Mesothelial cell of epicardium (in vitro differentiated cells): ENCODE results near the gene FRMPD4. TPM values are rescaled to one million over a fixed set of nuclear protein-coding genes. Genes with fewer than 3 reads are reported as not detected.
A peak's percentile ranks its signal among the peaks of the same experiment; 100 is the strongest.

Source experiments
- DNase-seq, 2 experiments: peaks; one replicate each; pipeline ENCODE4 v3.0.0; 2021; ENCODE audit warnings: low spot score in 2 of 2; ENCODE audit not compliant: unreplicated experiment in 2 of 2
- H3K27ac Mint-ChIP-seq: 2 replicates; pipeline ENCODE4 v1.8.0; 2021; ENCODE audit warnings: mixed read lengths
- H3K27me3 Mint-ChIP-seq: 2 replicates; pipeline ENCODE4 v1.8.0; 2021; ENCODE audit warnings: low read depth, mixed read lengths
- H3K36me3 Mint-ChIP-seq: 2 replicates; pipeline ENCODE4 v1.8.0; 2021; ENCODE audit warnings: mixed read lengths
- H3K4me1 Mint-ChIP-seq: 2 replicates; pipeline ENCODE4 v1.8.0; 2021; ENCODE audit warnings: mixed read lengths
- H3K4me3 Mint-ChIP-seq: 2 replicates; pipeline ENCODE4 v1.8.0; 2021; ENCODE audit warnings: mild to moderate bottlenecking, moderate library complexity, mixed read lengths
- H3K9me3 Mint-ChIP-seq: 2 replicates; pipeline ENCODE4 v1.8.0; 2021; ENCODE audit warnings: mixed read lengths
- total RNA-seq: library from RNA; stranded (reverse); gene quantifications from 3 replicates; pipeline ENCODE4 v1.2.1, GENCODE V29; 2021
- TF ChIP-seq, protein P1 (sequence below): fragments of 200-600 bp; sonication (generic); IDR thresholded peaks from one replicate; pipeline ENCODE4 v1.5.0; 2021; ENCODE audit warnings: antibody characterized with exemption; ENCODE audit not compliant: unreplicated experiment

FRMPD4 gene
- total RNA-seq, 1 donor from 2014 or later, result not detected

DNA sequence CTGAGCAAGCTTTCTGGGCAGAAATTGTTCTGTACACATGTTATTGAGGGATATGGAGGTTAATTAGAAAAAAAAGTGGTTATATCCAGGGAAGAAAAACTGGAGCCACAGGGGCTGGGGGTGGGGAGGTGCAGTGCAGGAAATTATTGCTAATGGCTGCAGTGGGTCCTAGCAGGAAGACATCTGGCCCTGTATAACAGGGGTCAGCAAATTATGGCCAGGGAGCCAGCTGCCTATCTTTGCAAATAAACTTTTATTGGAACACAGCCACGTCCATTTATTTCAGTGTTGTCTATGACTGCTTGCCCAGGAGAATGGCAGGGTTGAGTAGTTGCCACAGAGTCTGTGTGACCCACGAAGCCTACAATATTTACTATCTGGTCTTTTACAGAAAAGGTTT, 629.6 kb downstream of the FRMPD4 start:
- Mint-ChIP-seq H3K27ac (no peak overlapping the region), H3K9me3 (peaks cover 58% of the 10 kb centered on the region), H3K4me3 (no peak overlapping the region), H3K27me3 (peaks cover 24% of the 10 kb centered on the region), H3K4me1 (peaks cover 4% of the 10 kb centered on the region), H3K36me3 (no peaks in the 10 kb centered on the region)
- TF ChIP-seq, protein P1, sequence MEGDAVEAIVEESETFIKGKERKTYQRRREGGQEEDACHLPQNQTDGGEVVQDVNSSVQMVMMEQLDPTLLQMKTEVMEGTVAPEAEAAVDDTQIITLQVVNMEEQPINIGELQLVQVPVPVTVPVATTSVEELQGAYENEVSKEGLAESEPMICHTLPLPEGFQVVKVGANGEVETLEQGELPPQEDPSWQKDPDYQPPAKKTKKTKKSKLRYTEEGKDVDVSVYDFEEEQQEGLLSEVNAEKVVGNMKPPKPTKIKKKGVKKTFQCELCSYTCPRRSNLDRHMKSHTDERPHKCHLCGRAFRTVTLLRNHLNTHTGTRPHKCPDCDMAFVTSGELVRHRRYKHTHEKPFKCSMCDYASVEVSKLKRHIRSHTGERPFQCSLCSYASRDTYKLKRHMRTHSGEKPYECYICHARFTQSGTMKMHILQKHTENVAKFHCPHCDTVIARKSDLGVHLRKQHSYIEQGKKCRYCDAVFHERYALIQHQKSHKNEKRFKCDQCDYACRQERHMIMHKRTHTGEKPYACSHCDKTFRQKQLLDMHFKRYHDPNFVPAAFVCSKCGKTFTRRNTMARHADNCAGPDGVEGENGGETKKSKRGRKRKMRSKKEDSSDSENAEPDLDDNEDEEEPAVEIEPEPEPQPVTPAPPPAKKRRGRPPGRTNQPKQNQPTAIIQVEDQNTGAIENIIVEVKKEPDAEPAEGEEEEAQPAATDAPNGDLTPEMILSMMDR, result no peak
- no peak for DNase-seq

DNA sequence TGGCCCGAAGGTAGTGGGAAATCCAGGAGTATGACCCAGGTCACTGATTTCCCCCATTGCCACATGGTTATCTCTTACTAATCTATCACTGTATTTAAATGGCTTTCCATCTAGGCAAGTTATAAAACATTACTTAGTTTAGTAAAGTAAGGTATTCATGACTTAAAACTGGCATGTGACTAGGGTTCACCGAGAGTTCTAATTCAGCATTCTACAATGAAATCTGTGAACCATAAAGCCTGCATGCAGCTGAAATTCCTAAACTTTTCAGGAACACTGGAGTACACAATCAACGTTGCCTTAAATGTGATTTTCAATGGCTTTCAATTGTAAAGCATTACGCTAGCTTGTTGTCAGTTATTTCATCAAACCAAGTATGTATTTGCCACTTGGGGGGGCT, 630.2 kb downstream of the FRMPD4 start:
- Mint-ChIP-seq H3K4me1 (peaks cover 4% of the 10 kb centered on the region), H3K27me3 (peaks cover 27% of the 10 kb centered on the region), H3K36me3 (no peaks in the 10 kb centered on the region), H3K4me3 (no peak overlapping the region), H3K27ac (no peak overlapping the region), H3K9me3 (peaks cover 56% of the 10 kb centered on the region)
- DNase-seq, result no peak
- TF ChIP-seq, protein P1, result no peak

DNA sequence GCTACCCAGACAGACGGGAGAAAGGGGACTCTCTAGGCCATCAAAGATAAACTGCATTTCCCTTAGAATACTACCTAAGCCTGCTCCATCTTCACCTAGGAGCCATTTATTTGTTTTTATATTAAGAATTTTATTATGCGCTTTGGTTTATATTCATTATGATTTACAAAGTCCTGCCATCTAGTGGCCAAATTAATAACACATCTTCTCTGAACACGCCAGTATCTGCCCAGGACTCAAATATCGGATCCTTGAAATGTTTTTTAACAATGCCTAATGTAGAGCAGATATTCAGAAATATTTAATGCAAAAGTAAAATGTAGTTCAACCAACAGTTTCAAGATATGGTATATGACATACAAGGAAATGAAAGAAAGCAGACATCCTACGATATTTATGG, 632.2 kb downstream of the FRMPD4 start:
- H3K4me1 Mint-ChIP-seq, result peaks cover 4% of the 10 kb centered on the region
- no peak for DNase-seq
- no peak overlapping the region for H3K4me3 Mint-ChIP-seq
- no peaks in the 10 kb centered on the region for H3K36me3 Mint-ChIP-seq
- TF ChIP-seq, protein P1, result peak; percentile 69
- H3K27ac Mint-ChIP-seq, result no peak overlapping the region
- peaks cover 40% of the 10 kb centered on the region for H3K9me3 Mint-ChIP-seq
- H3K27me3 Mint-ChIP-seq, result peaks cover 32% of the 10 kb centered on the region

DNA sequence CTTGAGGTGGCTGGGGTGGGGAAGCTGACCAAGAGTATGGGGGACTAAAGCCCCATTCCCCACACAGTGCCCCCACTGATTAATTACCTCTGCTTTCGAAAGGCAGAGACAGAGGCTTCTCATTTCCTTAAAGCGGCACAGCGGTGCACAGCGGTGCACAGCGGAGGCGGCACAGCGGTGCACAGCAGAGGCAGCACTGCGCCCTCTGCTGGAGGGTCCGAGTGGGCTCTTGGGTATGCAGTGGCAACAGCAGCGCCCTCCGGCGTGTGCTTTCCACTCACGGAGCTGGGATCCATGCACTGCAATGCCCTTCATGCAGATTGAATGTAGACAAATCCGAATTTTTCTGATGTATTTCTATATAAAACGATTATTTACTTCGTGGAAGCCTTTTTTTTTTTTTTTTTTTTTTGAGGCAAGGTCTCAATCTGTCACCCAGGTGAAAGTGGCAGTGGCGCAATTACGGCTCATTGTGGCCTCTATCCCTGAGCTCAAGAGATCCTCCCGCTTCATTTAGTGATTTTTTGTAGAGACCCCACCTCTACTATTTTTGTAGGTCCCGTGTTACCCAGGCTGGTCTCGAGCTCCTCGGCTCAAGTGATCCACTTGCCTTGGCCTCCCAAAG, 633.3 kb downstream of the FRMPD4 start:
- peak in 1 of 2 experiments; percentile 47 for DNase-seq
- H3K27ac Mint-ChIP-seq, result no peak overlapping the region
- peaks cover 32% of the 10 kb centered on the region for H3K27me3 Mint-ChIP-seq
- no peaks in the 10 kb centered on the region for H3K36me3 Mint-ChIP-seq
- peaks cover 4% of the 10 kb centered on the region for H3K4me1 Mint-ChIP-seq
- H3K4me3 Mint-ChIP-seq, result no peak overlapping the region
- TF ChIP-seq, protein P1, result peak; percentile 51
- peaks cover 32% of the 10 kb centered on the region for H3K9me3 Mint-ChIP-seq
